ENCODE measurements around the gene GMPS. TPM values are rescaled to one million over a fixed set of nuclear protein-coding genes. Genes with fewer than 3 reads are reported as not detected.

Gene GMPS
- total RNA-seq, 4 donors from 2014 or later: 20.7 to 37.0 (median 25.5) TPM

DNA sequence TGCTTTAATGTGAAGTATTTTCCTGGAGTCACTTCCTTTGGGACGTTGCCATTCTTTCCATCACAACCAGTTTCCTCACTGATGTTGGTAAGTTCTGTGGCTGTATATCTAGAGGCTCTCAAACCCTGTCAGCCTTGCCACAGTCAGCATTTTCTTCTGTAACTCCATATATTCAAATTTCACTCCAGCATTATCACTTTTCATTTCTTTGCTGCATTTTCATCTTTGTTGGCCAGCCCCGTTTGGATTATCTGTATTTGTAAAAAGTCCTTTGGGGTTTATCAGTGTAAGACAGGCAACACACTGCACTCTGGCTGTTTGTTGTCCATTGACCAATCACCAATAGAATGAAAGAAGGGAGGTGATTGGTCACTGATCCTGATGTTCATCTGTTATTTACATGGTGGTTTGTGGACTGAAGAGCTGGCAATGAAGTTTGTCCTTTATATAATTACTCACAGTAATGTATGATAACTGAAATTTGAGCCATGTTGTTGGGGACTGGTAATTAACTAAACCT is 20.3 kb downstream of the GMPS start:
- ATAC-seq (ENCODE audit: low FRiP score): no peak
- TF ChIP-seq, protein P1, sequence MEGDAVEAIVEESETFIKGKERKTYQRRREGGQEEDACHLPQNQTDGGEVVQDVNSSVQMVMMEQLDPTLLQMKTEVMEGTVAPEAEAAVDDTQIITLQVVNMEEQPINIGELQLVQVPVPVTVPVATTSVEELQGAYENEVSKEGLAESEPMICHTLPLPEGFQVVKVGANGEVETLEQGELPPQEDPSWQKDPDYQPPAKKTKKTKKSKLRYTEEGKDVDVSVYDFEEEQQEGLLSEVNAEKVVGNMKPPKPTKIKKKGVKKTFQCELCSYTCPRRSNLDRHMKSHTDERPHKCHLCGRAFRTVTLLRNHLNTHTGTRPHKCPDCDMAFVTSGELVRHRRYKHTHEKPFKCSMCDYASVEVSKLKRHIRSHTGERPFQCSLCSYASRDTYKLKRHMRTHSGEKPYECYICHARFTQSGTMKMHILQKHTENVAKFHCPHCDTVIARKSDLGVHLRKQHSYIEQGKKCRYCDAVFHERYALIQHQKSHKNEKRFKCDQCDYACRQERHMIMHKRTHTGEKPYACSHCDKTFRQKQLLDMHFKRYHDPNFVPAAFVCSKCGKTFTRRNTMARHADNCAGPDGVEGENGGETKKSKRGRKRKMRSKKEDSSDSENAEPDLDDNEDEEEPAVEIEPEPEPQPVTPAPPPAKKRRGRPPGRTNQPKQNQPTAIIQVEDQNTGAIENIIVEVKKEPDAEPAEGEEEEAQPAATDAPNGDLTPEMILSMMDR (IDR thresholded peaks at IDR 0.05): no peak

DNA sequence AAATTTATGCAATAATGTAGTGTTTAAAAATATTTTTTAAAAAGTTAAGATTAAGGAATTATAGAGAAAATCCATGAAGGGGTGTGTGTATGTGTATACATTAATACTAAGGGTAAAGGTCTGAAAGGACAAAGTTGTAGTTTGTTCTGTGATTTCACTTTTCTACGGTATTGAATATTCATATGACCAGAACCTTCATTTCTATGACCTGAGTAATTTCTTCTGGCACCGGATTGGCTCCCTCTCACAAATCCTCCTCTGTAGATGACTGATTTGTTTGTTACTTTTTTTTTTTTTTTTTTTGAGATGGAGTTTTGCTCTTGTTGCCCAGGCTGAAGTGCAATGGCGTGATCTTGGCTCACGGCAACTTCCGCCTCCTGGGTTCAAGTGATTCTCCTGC is 20.9 kb downstream of the GMPS start:
- ATAC-seq (ENCODE audit: low FRiP score) (no peak), DNase-seq (ENCODE audit: low spot score) (no peak)
- TF ChIP-seq, protein P1 (IDR thresholded peaks at IDR 0.05): no peak

More for the DNA sequence above, 20.3 kb downstream of the GMPS start:
- no peak for DNase-seq (ENCODE audit: low spot score)

DNA sequence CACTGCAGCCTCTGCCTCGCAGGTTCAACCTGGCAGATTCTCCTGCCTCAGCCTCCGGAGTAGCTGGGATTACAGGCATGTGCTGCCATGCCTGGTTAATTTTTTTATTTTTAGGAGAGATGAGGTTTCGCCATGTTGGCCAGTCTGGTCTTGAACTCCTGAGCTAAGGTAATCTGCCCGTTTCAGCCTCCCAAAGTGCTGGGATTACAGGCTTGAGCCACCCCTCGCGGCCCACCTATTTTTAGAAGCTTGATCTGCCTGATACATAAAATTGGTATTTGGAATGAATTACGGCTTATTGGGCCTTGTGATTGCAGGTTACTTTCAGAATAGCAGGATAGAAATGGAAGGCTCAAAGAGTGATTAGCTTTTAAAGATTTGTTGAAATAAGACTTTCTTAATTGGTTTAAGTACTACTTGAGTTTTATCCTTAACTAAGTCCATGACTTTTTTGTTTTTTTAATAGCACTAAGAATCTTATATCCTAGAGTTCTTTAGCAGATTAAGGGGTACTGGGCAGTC is 25.0 kb downstream of the GMPS start:
- no peak for DNase-seq (ENCODE audit: low spot score)
- ATAC-seq (ENCODE audit: low FRiP score): no peak
- TF ChIP-seq, protein P1 (IDR thresholded peaks at IDR 0.05): no peak

DNA sequence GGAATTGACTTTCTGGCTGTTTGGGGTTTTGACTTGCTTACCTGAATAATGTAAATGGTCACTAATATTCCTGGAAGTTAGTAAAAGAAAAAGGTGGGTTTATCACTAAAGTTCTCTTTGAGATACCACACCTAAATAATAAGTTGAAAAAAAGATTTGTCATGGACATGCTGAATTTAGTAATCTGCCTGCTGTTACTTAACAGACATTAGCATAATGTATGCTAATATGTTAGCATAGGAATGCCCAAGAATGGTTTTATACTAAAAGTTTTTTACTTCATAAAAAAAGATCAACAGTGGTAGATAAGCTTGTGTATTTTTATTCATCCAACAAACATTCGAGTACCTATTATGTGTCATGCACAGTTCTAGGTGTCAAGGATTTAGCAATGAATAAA is 36.5 kb downstream of the GMPS start:
- no peak for DNase-seq (ENCODE audit: low spot score)
- TF ChIP-seq, protein P1 (IDR thresholded peaks at IDR 0.05): no peak
- no peak for ATAC-seq (ENCODE audit: low FRiP score)

DNA sequence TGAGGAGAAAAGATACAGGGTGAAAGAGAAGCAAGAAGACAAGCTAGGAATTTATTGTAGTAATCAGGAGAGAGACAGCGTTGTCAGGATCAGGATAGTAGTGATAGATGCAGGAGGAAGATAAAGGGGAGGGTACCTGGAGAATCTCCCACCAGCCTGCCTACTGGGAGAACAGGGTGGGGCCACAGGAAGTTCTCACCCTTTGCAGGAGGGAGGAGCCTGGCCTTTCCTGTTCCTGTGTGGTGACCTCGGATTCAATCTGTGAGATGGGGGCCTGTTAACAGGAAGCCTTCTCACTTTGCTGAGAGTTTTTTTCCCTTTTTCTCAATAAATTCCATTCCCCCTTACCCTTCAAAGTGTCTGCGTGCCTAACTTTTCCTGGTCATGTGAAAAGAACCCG is 37.6 kb downstream of the GMPS start:
- ATAC-seq (ENCODE audit: low FRiP score) (no peak), DNase-seq (ENCODE audit: low spot score) (no peak)
- TF ChIP-seq, protein P1 (IDR thresholded peaks at IDR 0.05): no peak

DNA sequence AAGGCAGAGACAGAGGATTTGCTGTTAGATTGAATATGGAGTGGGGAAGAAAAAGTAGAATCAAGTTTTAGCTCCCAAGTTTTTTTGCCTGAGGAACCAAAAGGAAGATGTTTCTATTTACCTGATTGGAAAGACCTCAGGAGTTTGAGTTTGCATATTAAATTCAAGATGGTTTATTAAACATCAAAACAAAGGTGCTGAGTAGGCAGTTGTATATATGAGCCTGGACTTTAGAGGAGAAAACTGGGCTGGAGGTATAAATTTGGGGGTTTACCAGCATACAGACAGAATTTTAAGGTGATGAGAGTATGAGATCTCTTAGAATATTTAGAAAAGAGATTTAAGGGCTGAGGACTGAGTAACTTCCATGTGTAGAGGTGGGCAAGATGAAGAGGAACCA is 38.2 kb downstream of the GMPS start:
- TF ChIP-seq, protein P1 (IDR thresholded peaks at IDR 0.05): no peak
- ATAC-seq (ENCODE audit: low FRiP score): no peak
- no peak for DNase-seq (ENCODE audit: low spot score)

DNA sequence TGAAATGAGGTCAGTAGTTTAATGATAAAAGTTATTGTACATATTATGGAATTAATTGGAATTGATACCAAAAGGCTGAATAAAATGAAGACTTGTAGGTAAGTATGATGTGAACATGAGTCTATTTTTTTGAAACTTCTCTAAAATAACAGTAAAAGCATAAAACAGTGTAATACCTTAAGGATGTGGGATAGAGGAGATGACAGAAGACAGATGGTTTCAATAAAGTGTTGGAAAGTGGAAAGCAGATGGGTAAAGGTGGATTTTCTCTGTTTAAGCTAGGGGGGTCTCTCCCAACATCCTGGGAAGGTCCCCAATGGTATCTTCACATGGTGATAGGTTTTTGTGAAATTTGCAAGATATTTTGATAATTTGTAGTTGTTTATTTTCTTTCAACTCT is 41.6 kb downstream of the GMPS start:
- ATAC-seq (ENCODE audit: low FRiP score): no peak
- TF ChIP-seq, protein P1 (IDR thresholded peaks at IDR 0.05): no peak

More for the DNA sequence above, 41.6 kb downstream of the GMPS start:
- no peak for DNase-seq (ENCODE audit: low spot score)

Data from omental fat pad (tissue), 4 donors.